ENCODE results near the gene EARS2. TPM values are rescaled to one million over a fixed set of nuclear protein-coding genes. Genes with fewer than 3 reads are reported as not detected.
"Not testable (repeated sequence)": the region's sequence is repeated elsewhere in the genome, so short reads cannot be mapped to it uniquely, and the experiment has no call there.

EARS2 gene
- total and polyA plus RNA-seq, 4 donors = 17.7 to 25.7 (median 22.3) TPM

DNA sequence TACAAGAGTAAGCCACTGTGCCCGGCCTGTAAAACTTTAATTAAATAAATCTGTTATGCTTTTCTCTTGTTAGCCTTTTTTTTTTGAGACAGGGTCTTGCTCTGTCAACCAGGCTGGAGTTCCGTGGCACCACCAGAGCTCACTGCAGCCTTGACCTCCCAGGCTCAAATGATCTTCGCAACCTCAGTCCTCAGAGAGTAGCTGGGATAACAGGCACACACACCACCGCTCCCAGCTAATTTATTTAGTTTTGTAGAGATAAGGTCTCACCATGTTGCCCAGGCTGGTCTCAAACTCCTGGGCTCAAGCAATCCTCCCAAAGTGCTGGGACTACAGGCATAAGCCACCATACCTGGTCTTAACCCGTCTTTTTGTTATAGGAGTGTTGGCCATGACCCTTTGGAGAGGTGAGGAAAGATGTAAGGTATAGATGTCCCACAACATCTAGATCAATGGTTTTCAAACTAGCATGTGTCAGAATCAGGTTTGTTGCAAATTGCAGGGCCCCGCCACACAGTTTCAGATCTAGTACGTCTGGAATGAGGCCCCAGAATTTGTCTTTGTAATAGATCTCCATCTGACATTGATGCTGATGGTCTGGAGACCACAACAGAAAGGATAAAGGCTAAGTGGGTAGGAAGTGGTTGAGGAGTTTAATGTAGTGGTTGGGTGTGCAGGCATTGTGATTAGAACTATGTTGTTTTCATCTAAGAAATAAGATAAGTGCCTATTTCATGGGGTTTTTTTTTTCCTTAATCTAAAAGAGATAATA is 42.6 kb downstream of the EARS2 start:
- ATAC-seq (ENCODE audit: insufficient read depth, low FRiP score) = no peak
- Histone ChIP-seq H3K9me3 (ENCODE audit: control insufficient read depth in 4 of 4, insufficient read depth in 3 of 4, low read length in 3 of 4) (no peaks in the 10 kb centered on the region), H3K27ac (ENCODE audit: low read depth in 1 of 2, low read length in 1 of 2) (no peak overlapping the region), H3K27me3 (ENCODE audit: control insufficient read depth in 3 of 3, insufficient read depth in 3 of 3, low read length in 2 of 3) (no peaks in the 10 kb centered on the region), H3K4me1 (ENCODE audit: control insufficient read depth in 5 of 5, insufficient read depth in 5 of 5, low read length in 5 of 5) (peaks cover 0 to 8% (median 0%) of the 10 kb centered on the region in 5 donors), H3K36me3 (ENCODE audit: control insufficient read depth in 4 of 4, insufficient read depth in 4 of 4, low read length in 4 of 4) (peaks cover 0 to 6% (median 5%) of the 10 kb centered on the region in 4 donors), H3K9ac (ENCODE audit: insufficient read depth in 1 of 2, low read length in 2 of 2) (no peak overlapping the region), H3K4me3 (no peak overlapping the region)
- no peak for DNase-seq
- TF ChIP-seq, protein P1, sequence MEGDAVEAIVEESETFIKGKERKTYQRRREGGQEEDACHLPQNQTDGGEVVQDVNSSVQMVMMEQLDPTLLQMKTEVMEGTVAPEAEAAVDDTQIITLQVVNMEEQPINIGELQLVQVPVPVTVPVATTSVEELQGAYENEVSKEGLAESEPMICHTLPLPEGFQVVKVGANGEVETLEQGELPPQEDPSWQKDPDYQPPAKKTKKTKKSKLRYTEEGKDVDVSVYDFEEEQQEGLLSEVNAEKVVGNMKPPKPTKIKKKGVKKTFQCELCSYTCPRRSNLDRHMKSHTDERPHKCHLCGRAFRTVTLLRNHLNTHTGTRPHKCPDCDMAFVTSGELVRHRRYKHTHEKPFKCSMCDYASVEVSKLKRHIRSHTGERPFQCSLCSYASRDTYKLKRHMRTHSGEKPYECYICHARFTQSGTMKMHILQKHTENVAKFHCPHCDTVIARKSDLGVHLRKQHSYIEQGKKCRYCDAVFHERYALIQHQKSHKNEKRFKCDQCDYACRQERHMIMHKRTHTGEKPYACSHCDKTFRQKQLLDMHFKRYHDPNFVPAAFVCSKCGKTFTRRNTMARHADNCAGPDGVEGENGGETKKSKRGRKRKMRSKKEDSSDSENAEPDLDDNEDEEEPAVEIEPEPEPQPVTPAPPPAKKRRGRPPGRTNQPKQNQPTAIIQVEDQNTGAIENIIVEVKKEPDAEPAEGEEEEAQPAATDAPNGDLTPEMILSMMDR (IDR thresholded peaks at IDR 0.05; ENCODE audit: control extremely low read depth, extremely low read depth) = no peak
- 87 to 88% methylated on average over 7 of the region's 7 CpGs for WGBS, 2 donors

DNA sequence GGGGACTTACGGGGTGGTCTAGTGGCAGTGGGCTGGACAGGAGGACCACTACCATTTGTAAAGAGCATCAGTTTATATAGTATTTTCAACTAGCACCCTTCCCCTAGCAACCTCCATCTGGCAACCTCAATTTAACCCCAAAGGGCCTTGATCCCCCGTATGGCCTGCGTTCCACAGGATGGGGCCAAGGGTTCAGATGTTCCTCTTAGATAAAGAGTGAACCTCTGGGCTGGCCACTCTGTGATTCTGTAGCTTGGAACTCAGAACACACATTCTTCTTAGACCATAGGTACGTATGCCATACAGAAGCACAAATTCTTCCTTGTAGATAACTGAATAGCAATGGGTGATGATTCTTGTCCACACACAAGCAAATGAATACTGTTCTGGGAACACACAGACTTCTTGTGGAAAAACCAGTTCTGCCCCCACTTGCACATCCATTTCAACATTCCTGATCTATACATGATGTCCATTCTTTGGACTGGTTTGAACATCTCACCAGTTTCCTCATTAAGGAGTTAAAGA is 44.9 kb downstream of the EARS2 start:
- no peak for ATAC-seq (ENCODE audit: insufficient read depth, low FRiP score)
- Histone ChIP-seq H3K9ac (ENCODE audit: insufficient read depth in 1 of 2, low read length in 2 of 2) (no peak overlapping the region), H3K36me3 (ENCODE audit: control insufficient read depth in 4 of 4, insufficient read depth in 4 of 4, low read length in 4 of 4) (peaks cover 0 to 3% (median 0%) of the 10 kb centered on the region in 4 donors), H3K4me1 (ENCODE audit: control insufficient read depth in 5 of 5, insufficient read depth in 5 of 5, low read length in 5 of 5) (peaks cover 0 to 8% (median 0%) of the 10 kb centered on the region in 5 donors), H3K4me3 (no peak overlapping the region), H3K27ac (ENCODE audit: low read depth in 1 of 2, low read length in 1 of 2) (no peak overlapping the region), H3K9me3 (ENCODE audit: control insufficient read depth in 4 of 4, insufficient read depth in 3 of 4, low read length in 3 of 4) (no peaks in the 10 kb centered on the region), H3K27me3 (ENCODE audit: control insufficient read depth in 3 of 3, insufficient read depth in 3 of 3, low read length in 2 of 3) (no peaks in the 10 kb centered on the region)
- 90 to 92% methylated on average over 4 of the region's 4 CpGs for WGBS, 2 donors
- TF ChIP-seq, protein P1 (IDR thresholded peaks at IDR 0.05; ENCODE audit: control extremely low read depth, extremely low read depth) = no peak
- DNase-seq = no peak

DNA sequence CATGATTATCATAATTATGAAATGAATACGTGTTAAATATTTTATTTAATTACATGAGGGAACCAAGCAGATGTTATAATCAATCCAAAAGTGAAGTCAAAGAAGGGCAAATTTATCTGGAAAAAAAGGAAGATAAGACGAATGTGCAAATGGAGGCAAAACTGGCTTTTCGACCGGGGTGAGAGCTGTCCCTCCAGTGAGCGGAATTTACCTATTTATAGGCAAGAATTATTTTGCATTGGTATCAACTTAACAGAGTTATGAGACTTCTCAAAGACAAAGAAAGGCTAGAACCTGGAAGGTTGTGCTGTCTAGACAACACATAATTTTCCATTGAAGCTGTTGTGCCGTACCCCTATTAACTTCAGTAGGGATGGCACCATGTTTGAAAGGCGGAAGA is 45.4 kb downstream of the EARS2 start:
- no peaks in the 10 kb centered on the region for H3K9me3 ChIP-seq (ENCODE audit: control insufficient read depth in 4 of 4, insufficient read depth in 3 of 4, low read length in 3 of 4)
- H3K4me1 ChIP-seq (ENCODE audit: control insufficient read depth in 5 of 5, insufficient read depth in 5 of 5, low read length in 5 of 5) = peaks cover 0 to 8% (median 0%) of the 10 kb centered on the region in 5 donors
- H3K4me3 ChIP-seq = no peak overlapping the region
- DNase-seq = no peak
- H3K36me3 ChIP-seq (ENCODE audit: control insufficient read depth in 4 of 4, insufficient read depth in 4 of 4, low read length in 4 of 4) = peaks cover 0 to 3% (median 0%) of the 10 kb centered on the region in 4 donors
- no peaks in the 10 kb centered on the region for H3K27me3 ChIP-seq (ENCODE audit: control insufficient read depth in 3 of 3, insufficient read depth in 3 of 3, low read length in 2 of 3)
- TF ChIP-seq, protein P1 (IDR thresholded peaks at IDR 0.05; ENCODE audit: control extremely low read depth, extremely low read depth) = no peak
- H3K9ac ChIP-seq (ENCODE audit: insufficient read depth in 1 of 2, low read length in 2 of 2) = no peak overlapping the region
- 92 to 94% methylated on average over 7 of the region's 7 CpGs for WGBS, 2 donors
- H3K27ac ChIP-seq (ENCODE audit: low read depth in 1 of 2, low read length in 1 of 2) = no peak overlapping the region
- no peak for ATAC-seq (ENCODE audit: insufficient read depth, low FRiP score)

GRCh38 chr16:23510915-23511270 is 46.3 kb downstream of the EARS2 start:
- WGBS, 2 donors = 70% methylated on average over 9 to 10 of the region's 10 CpGs
- ATAC-seq (ENCODE audit: insufficient read depth, low FRiP score) = not testable (repeated sequence)
- H3K9ac ChIP-seq (ENCODE audit: insufficient read depth in 1 of 2, low read length in 2 of 2) = peak overlapping the region in 1 of 2 donors; percentile 49

More at GRCh38 chr16:23510915-23511270, 46.3 kb downstream of the EARS2 start:
- H3K9me3 ChIP-seq (ENCODE audit: control insufficient read depth in 4 of 4, insufficient read depth in 3 of 4, low read length in 3 of 4); H3K27me3 ChIP-seq (ENCODE audit: control insufficient read depth in 3 of 3, insufficient read depth in 3 of 3, low read length in 2 of 3); H3K27ac ChIP-seq (ENCODE audit: low read depth in 1 of 2, low read length in 1 of 2); DNase-seq; H3K4me3 ChIP-seq; H3K36me3 ChIP-seq (ENCODE audit: control insufficient read depth in 4 of 4, insufficient read depth in 4 of 4, low read length in 4 of 4): not testable (repeated sequence)
- H3K4me1 ChIP-seq (ENCODE audit: control insufficient read depth in 5 of 5, insufficient read depth in 5 of 5, low read length in 5 of 5) = peaks cover 0 to 14% (median 0%) of the 10 kb centered on the region in 5 donors

All from lung (tissue), 12 donors.